ENCODE data around the gene PACS1. TPM values are rescaled to one million over a fixed set of nuclear protein-coding genes. Genes with fewer than 3 reads are reported as not detected.
A peak's percentile ranks its signal among the peaks of the same experiment; 100 is the strongest.

Gene PACS1
- total RNA-seq, 1 experiment from 2014 or later, result 100 TPM

GRCh38 chr11:66083767-66084166, 13.7 kb downstream of the PACS1 start:
- H4K20me1 ChIP-seq (ENCODE audit: insufficient read depth), result no peaks in the 10 kb centered on the region
- no TSS peak for BruUV-seq (replicated peaks)
- POLR2A ChIA-PET (ENCODE audit: unreplicated experiment), result interaction anchor here (0.6 kb wide), 1 partner anchor 359 kb away, joined by 4 read pairs; no protein-coding TSS in a partner anchor
- H3K36me3 ChIP-seq (ENCODE audit: low read depth), result no peaks in the 10 kb centered on the region
- CTCF ChIA-PET, result no interaction called here
- no peak for DNase-seq
- intact Hi-C loops (cut with micrococcal nuclease; ENCODE audit: unreplicated experiment), result loop anchor here (5.0 kb wide), 1 partner anchor 139 kb away; no protein-coding TSS in a partner anchor
- peaks cover 73% of the 10 kb centered on the region for H3K79me2 ChIP-seq (ENCODE audit: low read depth)
- peaks cover 42% of the 10 kb centered on the region for H3K4me1 ChIP-seq (replicated peaks; ENCODE audit: insufficient read depth)
- H3K9me3 ChIP-seq (ENCODE audit: insufficient read depth, low read depth), result no peaks in the 10 kb centered on the region
- H3K27me3 ChIP-seq (ENCODE audit: insufficient read depth, low read depth), result no peaks in the 10 kb centered on the region
- no peak overlapping the region for H2AFZ ChIP-seq
- H3K27ac ChIP-seq, result no peak overlapping the region
- peak overlapping the region; percentile 31 for H3K4me2 ChIP-seq
- no peak for TF ChIP-seq EZH2 (IDR thresholded peaks at IDR 0.05; ENCODE audit: low read depth)
- TF ChIP-seq, protein P1, sequence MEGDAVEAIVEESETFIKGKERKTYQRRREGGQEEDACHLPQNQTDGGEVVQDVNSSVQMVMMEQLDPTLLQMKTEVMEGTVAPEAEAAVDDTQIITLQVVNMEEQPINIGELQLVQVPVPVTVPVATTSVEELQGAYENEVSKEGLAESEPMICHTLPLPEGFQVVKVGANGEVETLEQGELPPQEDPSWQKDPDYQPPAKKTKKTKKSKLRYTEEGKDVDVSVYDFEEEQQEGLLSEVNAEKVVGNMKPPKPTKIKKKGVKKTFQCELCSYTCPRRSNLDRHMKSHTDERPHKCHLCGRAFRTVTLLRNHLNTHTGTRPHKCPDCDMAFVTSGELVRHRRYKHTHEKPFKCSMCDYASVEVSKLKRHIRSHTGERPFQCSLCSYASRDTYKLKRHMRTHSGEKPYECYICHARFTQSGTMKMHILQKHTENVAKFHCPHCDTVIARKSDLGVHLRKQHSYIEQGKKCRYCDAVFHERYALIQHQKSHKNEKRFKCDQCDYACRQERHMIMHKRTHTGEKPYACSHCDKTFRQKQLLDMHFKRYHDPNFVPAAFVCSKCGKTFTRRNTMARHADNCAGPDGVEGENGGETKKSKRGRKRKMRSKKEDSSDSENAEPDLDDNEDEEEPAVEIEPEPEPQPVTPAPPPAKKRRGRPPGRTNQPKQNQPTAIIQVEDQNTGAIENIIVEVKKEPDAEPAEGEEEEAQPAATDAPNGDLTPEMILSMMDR (conservative IDR thresholded peaks at IDR 0.05), result no peak
- H3F3A ChIP-seq (ENCODE audit: insufficient read depth, low read depth), result peaks cover 34% of the 10 kb centered on the region
- no peak overlapping the region for H3K4me3 ChIP-seq
- no peaks in the 10 kb centered on the region for H3K9me2 ChIP-seq (ENCODE audit: insufficient read depth)

GRCh38 chr11:66084821-66085475, 14.9 kb downstream of the PACS1 start:
- Histone ChIP-seq H2AFZ (no peak overlapping the region), H3F3A (ENCODE audit: insufficient read depth, low read depth) (peaks cover 30% of the 10 kb centered on the region), H3K27me3 (ENCODE audit: insufficient read depth, low read depth) (no peaks in the 10 kb centered on the region), H3K9me2 (ENCODE audit: insufficient read depth) (no peaks in the 10 kb centered on the region), H3K79me2 (ENCODE audit: low read depth) (peaks cover 75% of the 10 kb centered on the region), H4K20me1 (ENCODE audit: insufficient read depth) (no peaks in the 10 kb centered on the region), H3K36me3 (ENCODE audit: low read depth) (no peaks in the 10 kb centered on the region), H3K4me3 (no peak overlapping the region), H3K4me2 (no peak overlapping the region), H3K4me1 (replicated peaks; ENCODE audit: insufficient read depth) (peaks cover 40% of the 10 kb centered on the region), H3K27ac (no peak overlapping the region), H3K9me3 (ENCODE audit: insufficient read depth, low read depth) (no peaks in the 10 kb centered on the region)
- no TSS peak for BruUV-seq (replicated peaks)
- no peak for TF ChIP-seq EZH2 (IDR thresholded peaks at IDR 0.05; ENCODE audit: low read depth)
- TF ChIP-seq, protein P1 (conservative IDR thresholded peaks at IDR 0.05), result no peak
- CTCF ChIA-PET, result interaction anchor here (0.7 kb wide), 1 partner anchor 28 kb away, joined by 3 read pairs; no protein-coding TSS in a partner anchor
- POLR2A ChIA-PET (ENCODE audit: unreplicated experiment), result no interaction called here
- intact Hi-C loops (cut with micrococcal nuclease; ENCODE audit: unreplicated experiment), result loop anchor here (5.0 kb wide), 1 partner anchor 137 kb away; no protein-coding TSS in a partner anchor
- DNase-seq, result no peak

GRCh38 chr11:66087148-66087908, 17.3 kb downstream of the PACS1 start:
- no TSS peak for BruUV-seq (replicated peaks)
- H3F3A ChIP-seq (ENCODE audit: insufficient read depth, low read depth), result peaks cover 10% of the 10 kb centered on the region
- CTCF ChIA-PET, result interaction anchor here (0.7 kb wide), 1 partner anchor 256 kb away, joined by 4 read pairs; no protein-coding TSS in a partner anchor

More at GRCh38 chr11:66087148-66087908, 17.3 kb downstream of the PACS1 start:
- Histone ChIP-seq H3K4me2 (no peak overlapping the region), H3K9me2 (ENCODE audit: insufficient read depth) (no peaks in the 10 kb centered on the region), H3K27ac (no peak overlapping the region), H3K79me2 (ENCODE audit: low read depth) (peaks cover 55% of the 10 kb centered on the region), H3K4me3 (no peak overlapping the region), H2AFZ (no peak overlapping the region), H3K4me1 (replicated peaks; ENCODE audit: insufficient read depth) (peaks cover 17% of the 10 kb centered on the region), H4K20me1 (ENCODE audit: insufficient read depth) (0 out of 2 replicates have a peak, but pooled peaks cover 3% of the 10 kb centered on the region), H3K27me3 (ENCODE audit: insufficient read depth, low read depth) (no peaks in the 10 kb centered on the region), H3K36me3 (ENCODE audit: low read depth) (no peaks in the 10 kb centered on the region), H3K9me3 (ENCODE audit: insufficient read depth, low read depth) (no peaks in the 10 kb centered on the region)
- no peak for TF ChIP-seq EZH2 (IDR thresholded peaks at IDR 0.05; ENCODE audit: low read depth)
- TF ChIP-seq, protein P1 (conservative IDR thresholded peaks at IDR 0.05), result no peak
- POLR2A ChIA-PET (ENCODE audit: unreplicated experiment), result no interaction called here
- intact Hi-C loops (cut with micrococcal nuclease; ENCODE audit: unreplicated experiment), result no loop called here
- DNase-seq, result no peak
